Panc1 (cell line): ENCODE measurements around the gene GNG5. TPM values are rescaled to one million over a fixed set of nuclear protein-coding genes. Genes with fewer than 3 reads are reported as not detected.
A peak's percentile ranks its signal among the peaks of the same experiment; 100 is the strongest.

ENCODE experiments used
- ATAC-seq: fragments of 200-7000 bp; cut with Tn5 transposase; 2 replicates; pipeline ENCODE4 v1.9.1; 2020; ENCODE audit warnings: mild to moderate bottlenecking, moderate library complexity
- BruUV-seq: library from RNA; stranded (reverse); fragments of 400-500 nt; replicated peaks from 2 replicates; lab custom pipeline; 2021; lab: Mats Ljungman, UMichigan
- CTCF ChIA-PET: fragments of 300-600 bp; sonication (Branson Sonifier 250); formaldehyde crosslinking; loops from one replicate; lab custom pipeline; 2022; ENCODE audit warnings: antibody characterized with exemption; lab: Charles Lee
- POLR2A ChIA-PET: fragments of 300-600 bp; sonication (Branson Sonifier 250); formaldehyde crosslinking; loops from one replicate; lab custom pipeline; 2022; ENCODE audit warnings: antibody characterized with exemption; lab: Charles Lee
- DNase-seq: peaks from one replicate; pipeline ENCODE4 v3.0.0-alpha.2; 2010; ENCODE audit warnings: low read depth, low spot score
- H3K27ac ChIP-seq: 2 replicates; pipeline ENCODE4 v1.5.1; 2011; ENCODE audit warnings: mild to moderate bottlenecking, low read length, inconsistent platforms
- H3K27me3 ChIP-seq: fragments of 200-500 bp; sonication (Bioruptor generic); 2 replicates; pipeline ENCODE4 v1.6.0; 2014; ENCODE audit warnings: low read length, inconsistent platforms; ENCODE audit not compliant: control insufficient read depth, insufficient read depth
- H3K36me3 ChIP-seq: fragments of 200-500 bp; sonication (Bioruptor generic); 2 replicates; pipeline ENCODE4 v1.5.1; 2014; ENCODE audit warnings: inconsistent platforms, mild to moderate bottlenecking, low read length, moderate library complexity; ENCODE audit not compliant: control insufficient read depth, insufficient read depth
- H3K4me1 ChIP-seq: 2 replicates; pipeline ENCODE4 v1.5.1; 2011; ENCODE audit warnings: inconsistent platforms, mild to moderate bottlenecking, low read length, moderate library complexity; ENCODE audit not compliant: control insufficient read depth, insufficient read depth
- H3K4me3 ChIP-seq, 2 experiments: 2 replicates each; pipeline ENCODE4 v1.5.1; 2011 to 2012; ENCODE audit warnings: low read depth in 2 of 2, low read length in 2 of 2, mild to moderate bottlenecking in 2 of 2, inconsistent platforms in 1 of 2, moderate library complexity in 1 of 2
- H3K9me3 ChIP-seq: fragments of 200-500 bp; sonication (Bioruptor generic); 2 replicates; pipeline ENCODE4 v1.5.1; 2014; ENCODE audit warnings: low read depth, mild to moderate bottlenecking, inconsistent platforms, low read length, moderate library complexity; ENCODE audit not compliant: control insufficient read depth, insufficient read depth
- CTCF ChIP-seq: fragments of 450-650 bp; IDR thresholded peaks from 2 replicates; pipeline ENCODE4 v1.5.1; 2017; ENCODE audit warnings: mild to moderate bottlenecking
- POLR2AphosphoS5 ChIP-seq: IDR thresholded peaks from 2 replicates; pipeline ENCODE4 v1.6.1; 2012; ENCODE audit warnings: mild to moderate bottlenecking, low read depth, low read length, moderate library complexity
- REST ChIP-seq, 2 experiments: IDR thresholded peaks; 2 replicates each; pipeline ENCODE4 v1.6.1; 2011 to 2012; ENCODE audit warnings: low read depth in 2 of 2, control low read depth in 1 of 2, low read length in 1 of 2, mild to moderate bottlenecking in 1 of 2, moderate library complexity in 1 of 2; ENCODE audit not compliant: insufficient read depth in 1 of 2
- SIN3A ChIP-seq: IDR thresholded peaks from 2 replicates; pipeline ENCODE4 v1.6.1; 2012; ENCODE audit warnings: low read depth, mild to moderate bottlenecking, low read length, moderate library complexity, borderline replicate concordance; ENCODE audit not compliant: insufficient read depth
- TCF7L2 ChIP-seq: IDR thresholded peaks from 2 replicates; pipeline ENCODE4 v1.6.1; 2011; ENCODE audit warnings: mild to moderate bottlenecking, low read depth, low read length, inconsistent platforms
- in situ Hi-C: cut with HindIII; loops from 2 replicates; pipeline ENCODE4 v1.10.0; 2016; ENCODE audit warnings: low sequenced_read_pairs, low pct_unique_long_range_greater_than_20kb
- intact Hi-C: fragments of 100-400 bp; cut with micrococcal nuclease; formaldehyde crosslinking; loops from one replicate; pipeline ENCODE4 v1.10.0; 2022; ENCODE audit not compliant: unreplicated experiment
- total RNA-seq: library from RNA; stranded (reverse); gene quantifications from one replicate; pipeline ENCODE4 v1.2.1, GENCODE V29; 2021; ENCODE audit not compliant: unreplicated experiment

GNG5 gene
- total RNA-seq, 1 experiment from 2014 or later, result 283 TPM

GRCh38 chr1:84493747-84494146 is 12.6 kb downstream of the GNG5 start:
- H3K36me3 ChIP-seq, result peaks cover 82% of the 10 kb centered on the region
- BruUV-seq, result no TSS peak

GRCh38 chr1:84492726-84493125 is 13.7 kb downstream of the GNG5 start:
- Histone ChIP-seq H3K27ac (no peak overlapping the region), H3K9me3 (no peaks in the 10 kb centered on the region), H3K27me3 (no peaks in the 10 kb centered on the region), H3K36me3 (peaks cover 75% of the 10 kb centered on the region), H3K4me1 (no peaks in the 10 kb centered on the region), H3K4me3 (no peak overlapping the region)
- no peak for ATAC-seq
- CTCF ChIA-PET, result no interaction called here
- TF ChIP-seq POLR2AphosphoS5, result no peak
- TF ChIP-seq CTCF, result 0 out of 2 replicates have a peak, but pooled peaks have one; percentile 28
- in situ Hi-C loops, result no loop called here
- no TSS peak for BruUV-seq
- intact Hi-C loops, result loop anchor here (1.0 to 5.0 kb wide), 2 partner anchors 13 to 350 kb away; partner anchors contain the start of gene PRKACB
- DNase-seq, result no peak
- POLR2A ChIA-PET, result no interaction called here

More at GRCh38 chr1:84493747-84494146, 12.6 kb downstream of the GNG5 start:
- no peak for DNase-seq
- Histone ChIP-seq H3K27ac (no peak overlapping the region), H3K9me3 (no peaks in the 10 kb centered on the region), H3K4me3 (no peak overlapping the region), H3K27me3 (no peaks in the 10 kb centered on the region), H3K4me1 (no peaks in the 10 kb centered on the region; the same call in 1 of the 2 replicates)
- no peak for TF ChIP-seq TCF7L2
- no peak for TF ChIP-seq REST (IDR thresholded peaks at IDR 0.05; ENCODE audit: insufficient read depth in 1 of 2, low read depth in 2 of 2, low read length in 1 of 2)
- TF ChIP-seq POLR2AphosphoS5, result no peak
- no peak for TF ChIP-seq CTCF
- TF ChIP-seq SIN3A, result no peak
- no peak for ATAC-seq
- ChIA-PET POLR2A (no interaction called here), CTCF (no interaction called here)
- intact Hi-C loops (loop anchor here (1.0 to 5.0 kb wide), 2 partner anchors 12 to 351 kb away; partner anchors contain the start of gene PRKACB), in situ Hi-C loops (no loop called here)
